NT2/D1 (cell line): ENCODE results near the gene NAXD.

Experiments
- DNase-seq: peaks from one replicate; pipeline ENCODE4 v3.0.0-alpha.2; 2011; ENCODE audit warnings: low read depth, low spot score
- H3K27me3 ChIP-seq: 2 replicates; pipeline ENCODE4 v1.6.0; 2011; ENCODE audit warnings: mild to moderate bottlenecking; ENCODE audit not compliant: insufficient read length, insufficient read depth
- H3K36me3 ChIP-seq: 2 replicates; pipeline ENCODE4 v1.6.1; 2011; ENCODE audit warnings: mild to moderate bottlenecking, low read length, mixed read lengths; ENCODE audit not compliant: insufficient read depth, insufficient read length
- H3K4me1 ChIP-seq: 2 replicates; pipeline ENCODE4 v1.5.1; 2011; ENCODE audit not compliant: insufficient read depth, insufficient read length
- H3K4me3 ChIP-seq: 2 replicates; pipeline ENCODE4 v1.5.1; 2011; ENCODE audit warnings: low read depth; ENCODE audit not compliant: insufficient read length
- H3K9ac ChIP-seq: 2 replicates; pipeline ENCODE4 v1.6.0; 2011; ENCODE audit warnings: low read depth; ENCODE audit not compliant: insufficient read length
- H3K9me3 ChIP-seq: 2 replicates; pipeline ENCODE4 v1.5.1; 2011; ENCODE audit warnings: mild to moderate bottlenecking, low read length; ENCODE audit not compliant: insufficient read depth
- SUZ12 ChIP-seq: IDR thresholded peaks from 2 replicates; pipeline ENCODE4 v1.6.1; 2011; ENCODE audit not compliant: insufficient read length, insufficient read depth; ENCODE audit errors: extremely low read depth
- YY1 ChIP-seq: IDR thresholded peaks from 2 replicates; pipeline ENCODE4 v1.6.1; 2011; ENCODE audit not compliant: insufficient read length, insufficient read depth
- ZNF274 ChIP-seq: IDR thresholded peaks from 2 replicates; pipeline ENCODE4 v1.6.1; 2011; ENCODE audit warnings: mild to moderate bottlenecking, low read depth, low read length

The NAXD gene

DNA sequence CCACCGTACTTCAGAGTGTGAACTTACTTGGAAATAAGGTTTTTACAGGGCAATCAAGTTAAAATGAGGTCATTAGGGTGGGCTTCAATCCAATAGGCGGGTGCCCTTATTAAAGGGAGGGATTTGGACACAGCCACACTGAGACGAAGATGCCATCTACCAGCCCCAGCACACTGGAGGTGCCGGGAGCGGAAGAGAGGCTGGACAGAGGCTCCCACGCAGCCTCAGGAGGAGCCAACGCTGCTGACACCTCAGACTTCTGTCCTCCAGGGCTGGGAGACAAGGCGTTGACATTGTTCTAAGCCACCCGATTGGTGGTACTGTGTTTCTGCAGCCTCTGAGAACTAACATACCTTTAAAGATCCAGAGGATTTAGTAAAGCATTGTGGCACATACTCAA lies 41.2 kb upstream of the NAXD start:
- H3K9me3 ChIP-seq = no peaks in the 10 kb centered on the region
- H3K4me3 ChIP-seq = no peak overlapping the region
- H3K27me3 ChIP-seq = no peaks in the 10 kb centered on the region
- TF ChIP-seq SUZ12 = no peak
- no peak for TF ChIP-seq ZNF274
- no peak for TF ChIP-seq YY1
- H3K36me3 ChIP-seq = no peaks in the 10 kb centered on the region
- DNase-seq = no peak
- peaks cover 14% of the 10 kb centered on the region for H3K4me1 ChIP-seq
- no peak overlapping the region for H3K9ac ChIP-seq

DNA sequence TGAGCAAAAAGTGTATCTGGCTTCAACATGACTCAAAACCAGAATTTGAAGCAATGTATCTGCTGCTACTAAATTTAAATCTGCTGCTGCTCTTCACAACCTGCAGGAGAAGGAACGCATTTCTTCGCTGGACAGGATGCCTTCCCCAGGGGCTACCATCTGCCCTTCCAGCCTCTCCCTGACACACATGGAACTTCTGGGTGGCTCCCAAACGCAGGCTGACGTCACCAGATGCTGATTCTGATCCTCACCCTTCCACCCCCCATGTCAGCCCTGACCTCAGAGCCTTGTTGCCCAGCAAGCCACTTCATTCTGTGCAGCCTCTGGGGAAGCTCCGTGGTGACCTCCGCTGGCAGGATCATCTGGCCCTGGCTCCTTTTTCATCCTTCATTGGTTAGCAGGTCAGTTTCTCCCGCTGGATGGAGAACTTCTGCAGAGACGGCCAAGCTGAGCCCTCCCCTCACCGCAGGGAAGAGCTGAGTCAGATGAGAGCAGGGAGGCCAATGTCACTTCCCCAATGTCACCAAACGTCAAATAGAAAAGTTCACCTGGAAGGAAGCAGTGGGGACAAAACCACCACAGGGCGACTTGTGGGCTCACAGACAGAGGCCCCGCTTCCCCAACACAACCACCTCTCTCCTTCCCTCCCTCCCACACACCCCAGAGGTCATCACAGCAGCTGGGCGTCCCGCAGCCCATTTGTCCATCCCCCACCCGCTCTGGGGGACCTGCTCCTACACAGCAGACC lies 39.8 kb upstream of the NAXD start:
- Histone ChIP-seq H3K4me3 (no peak overlapping the region), H3K9me3 (no peaks in the 10 kb centered on the region), H3K4me1 (peaks cover 14% of the 10 kb centered on the region), H3K27me3 (no peaks in the 10 kb centered on the region), H3K9ac (peak overlapping the region; percentile 5), H3K36me3 (no peaks in the 10 kb centered on the region)
- TF ChIP-seq YY1 (no peak), SUZ12 (no peak), ZNF274 (no peak)
- peak; percentile 6 for DNase-seq

DNA sequence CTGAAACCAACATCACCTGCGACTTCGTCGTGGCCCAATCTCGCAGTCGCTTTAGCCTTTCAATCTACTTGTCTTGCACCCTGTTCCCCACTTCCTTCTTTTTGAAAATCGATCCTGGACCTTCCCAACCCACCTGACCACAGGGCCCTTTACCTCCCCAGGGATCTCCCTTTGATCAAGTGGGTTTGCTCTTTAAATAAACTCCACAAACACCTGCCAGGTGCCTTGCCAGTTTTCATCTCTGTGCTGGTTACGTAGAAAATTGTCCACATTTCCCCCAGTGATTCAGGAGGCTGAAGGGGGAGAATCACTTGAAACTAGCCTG lies 39.3 kb upstream of the NAXD start:
- Histone ChIP-seq H3K9ac (no peak overlapping the region), H3K27me3 (no peaks in the 10 kb centered on the region), H3K36me3 (no peaks in the 10 kb centered on the region), H3K4me1 (peaks cover 14% of the 10 kb centered on the region), H3K9me3 (no peaks in the 10 kb centered on the region), H3K4me3 (no peak overlapping the region)
- DNase-seq = no peak
- TF ChIP-seq YY1 (no peak), ZNF274 (no peak), SUZ12 (no peak)

DNA sequence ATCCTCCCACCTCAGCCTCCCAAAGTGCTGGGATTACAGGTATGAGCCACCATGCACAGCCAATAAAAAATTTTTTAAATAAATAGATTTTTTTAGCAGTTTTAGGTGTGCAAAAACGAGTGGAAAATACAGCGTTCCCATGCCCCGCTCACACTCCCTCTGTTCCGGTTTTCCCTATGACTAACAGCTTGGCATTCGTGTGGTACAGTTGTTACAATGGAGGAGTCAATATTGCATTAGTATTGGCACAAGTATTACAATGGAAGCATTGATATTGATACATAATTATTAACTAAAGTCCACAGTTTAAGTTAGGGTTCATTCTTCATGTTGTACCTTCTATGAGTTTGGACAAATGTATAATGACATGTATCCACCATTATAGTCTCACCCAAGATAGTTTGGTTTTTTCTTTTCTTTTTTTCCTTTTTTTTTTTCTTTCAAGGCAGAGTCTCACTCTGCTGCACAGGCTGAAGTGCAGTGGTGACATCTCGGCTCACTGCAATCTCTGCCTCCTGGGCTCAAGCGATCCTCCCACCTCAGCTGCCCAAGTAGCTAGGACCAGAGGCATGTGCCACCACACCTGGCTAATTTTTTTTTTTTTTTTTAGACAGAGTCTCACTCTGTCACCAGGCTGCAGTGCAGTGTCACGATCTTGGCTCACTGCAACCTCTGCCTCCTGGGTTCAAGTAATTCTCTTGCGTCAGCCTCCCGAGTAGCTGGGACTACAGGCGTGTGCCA lies 38.4 kb upstream of the NAXD start:
- Histone ChIP-seq H3K36me3 (no peaks in the 10 kb centered on the region), H3K27me3 (no peaks in the 10 kb centered on the region), H3K9me3 (no peaks in the 10 kb centered on the region), H3K4me3 (no peak overlapping the region), H3K4me1 (peaks cover 11% of the 10 kb centered on the region), H3K9ac (no peak overlapping the region)
- DNase-seq = no peak
- no peak for TF ChIP-seq ZNF274
- TF ChIP-seq YY1 = no peak
- TF ChIP-seq SUZ12 = no peak

DNA sequence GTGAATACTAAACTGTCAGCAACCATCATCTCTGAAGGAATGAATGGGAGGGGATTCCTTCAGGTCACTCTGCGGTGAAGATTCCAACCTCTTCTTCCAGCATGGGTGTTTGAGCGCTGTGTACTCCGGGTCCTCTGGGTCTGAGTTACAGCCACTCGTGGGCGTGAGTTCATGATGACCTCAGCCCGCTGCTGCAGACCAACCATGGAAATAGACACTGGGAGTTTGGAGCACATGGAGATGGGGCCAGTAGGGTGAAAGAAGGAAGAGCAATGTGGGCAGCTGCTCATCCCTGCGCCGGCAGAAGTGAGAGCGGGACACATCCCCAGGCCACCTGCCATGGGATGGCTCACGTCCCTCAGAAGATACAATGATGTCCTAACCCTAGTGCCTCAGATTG lies 37.0 kb upstream of the NAXD start:
- TF ChIP-seq YY1 = no peak
- no peak for TF ChIP-seq SUZ12
- no peak for TF ChIP-seq ZNF274

DNA sequence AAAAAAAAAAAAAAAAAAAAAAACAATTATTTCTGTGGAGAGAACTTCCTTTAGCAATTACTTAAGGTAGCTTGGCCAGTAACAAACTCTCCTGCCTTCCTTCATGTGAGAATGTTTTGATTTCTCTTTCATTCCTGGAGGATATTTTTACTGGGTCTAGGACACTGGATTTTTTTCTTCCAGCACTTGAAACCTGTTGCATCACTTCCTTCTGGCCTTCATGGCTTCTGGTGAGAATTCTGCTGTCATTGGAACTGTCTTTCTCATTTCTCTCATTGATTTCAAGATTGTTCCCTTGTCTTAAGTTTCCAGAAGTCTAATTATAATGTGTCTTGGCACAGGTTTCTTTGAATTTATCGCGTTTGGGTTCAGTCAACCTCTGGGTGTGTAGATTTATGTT lies 34.5 kb upstream of the NAXD start:
- TF ChIP-seq SUZ12 (no peak), YY1 (no peak), ZNF274 (no peak)
- peaks cover 3% of the 10 kb centered on the region for H3K4me1 ChIP-seq
- no peak overlapping the region for H3K4me3 ChIP-seq
- H3K27me3 ChIP-seq = no peaks in the 10 kb centered on the region
- DNase-seq = no peak
- no peaks in the 10 kb centered on the region for H3K9me3 ChIP-seq
- no peaks in the 10 kb centered on the region for H3K36me3 ChIP-seq
- H3K9ac ChIP-seq = no peak overlapping the region

More for the DNA sequence above, 37.0 kb upstream of the NAXD start:
- H3K27me3 ChIP-seq = no peaks in the 10 kb centered on the region
- peaks cover 10% of the 10 kb centered on the region for H3K4me1 ChIP-seq
- DNase-seq = no peak
- H3K4me3 ChIP-seq = no peak overlapping the region
- no peak overlapping the region for H3K9ac ChIP-seq
- no peaks in the 10 kb centered on the region for H3K9me3 ChIP-seq
- no peaks in the 10 kb centered on the region for H3K36me3 ChIP-seq

DNA sequence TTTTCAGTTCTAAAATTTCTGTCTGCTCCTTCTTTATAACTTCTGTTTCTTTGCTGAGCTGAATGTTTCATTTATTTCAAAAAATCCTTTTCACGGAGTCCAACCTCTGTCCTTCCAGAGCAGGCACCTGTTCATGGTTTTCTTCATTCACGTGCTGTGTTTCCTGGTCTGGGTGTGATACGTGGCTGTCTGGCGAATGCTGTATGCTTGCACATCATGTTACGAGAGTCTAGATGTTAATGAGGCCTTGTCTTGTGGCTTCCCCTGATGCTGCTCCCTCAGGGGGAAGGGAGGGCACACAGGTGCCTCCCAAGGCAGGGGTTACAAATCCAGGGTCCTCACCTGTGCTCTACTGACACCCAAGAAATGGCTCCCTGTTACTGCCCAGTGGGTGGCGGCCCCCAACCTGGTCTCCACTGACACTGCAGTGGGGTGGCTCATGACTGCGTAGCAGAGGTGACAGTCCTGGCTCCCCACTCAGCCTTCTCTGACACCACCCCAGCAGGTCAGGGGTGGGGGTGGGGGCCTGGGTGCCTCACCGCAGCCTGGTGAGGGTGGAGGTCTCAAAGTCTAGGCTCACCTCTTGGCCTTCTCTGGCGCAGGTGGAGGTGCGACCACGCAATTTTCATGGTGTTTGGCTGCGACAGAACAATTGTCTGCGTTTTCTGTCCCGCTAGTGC lies 33.7 kb upstream of the NAXD start:
- Histone ChIP-seq H3K36me3 (no peaks in the 10 kb centered on the region), H3K9me3 (no peaks in the 10 kb centered on the region), H3K4me1 (no peaks in the 10 kb centered on the region), H3K4me3 (no peak overlapping the region), H3K9ac (no peak overlapping the region), H3K27me3 (no peaks in the 10 kb centered on the region)
- no peak for DNase-seq
- TF ChIP-seq ZNF274 (no peak), YY1 (no peak), SUZ12 (no peak)
